HUES48 (cell line): ENCODE data around the gene RPS8.
A peak's percentile ranks its signal among the peaks of the same experiment; 100 is the strongest.
"Not testable (repeated sequence)": the region's sequence is repeated elsewhere in the genome, so short reads cannot be mapped to it uniquely, and the experiment has no call there.

ENCODE experiments used
- H3K27ac ChIP-seq: one replicate; pipeline ENCODE4 v1.7.0; 2013; ENCODE audit warnings: low read depth, low read length, inconsistent platforms
- H3K27me3 ChIP-seq: 2 replicates; pipeline ENCODE4 v1.6.1; 2013; ENCODE audit warnings: mild to moderate bottlenecking, low read length; ENCODE audit not compliant: control insufficient read depth, insufficient read depth
- H3K36me3 ChIP-seq: 2 replicates; pipeline ENCODE4 v1.6.1; 2013; ENCODE audit warnings: low read length; ENCODE audit not compliant: control insufficient read depth, insufficient read depth
- H3K4me1 ChIP-seq: 2 replicates; pipeline ENCODE4 v1.6.1; 2013; ENCODE audit warnings: mild to moderate bottlenecking, low read length; ENCODE audit not compliant: control insufficient read depth, insufficient read depth
- H3K4me3 ChIP-seq: 2 replicates; pipeline ENCODE4 v1.5.1; 2013; ENCODE audit warnings: mild to moderate bottlenecking, low read depth, low read length
- H3K9ac ChIP-seq: 2 replicates; pipeline ENCODE4 v1.6.1; 2013; ENCODE audit warnings: mild to moderate bottlenecking, low read depth, low read length, moderate library complexity
- H3K9me3 ChIP-seq: 2 replicates; pipeline ENCODE4 v1.6.1; 2013; ENCODE audit warnings: low read length; ENCODE audit not compliant: control insufficient read depth, insufficient read depth

Gene RPS8

GRCh38 chr1:44775078-44775929 is at the start of gene RPS8:
TSS of gene RPS8 (plus strand) at chr1:44775540. CDS start at chr1:44775597, 57 bp downstream.
- Histone ChIP-seq H3K4me3 (peak within 1 kb of the TSS; percentile 97), H3K27me3 (no peaks in the 10 kb centered on the region), H3K4me1 (no peaks in the 10 kb centered on the region), H3K36me3 (peaks cover 42% of the 10 kb centered on the region), H3K27ac (peak within 1 kb of the TSS; percentile 95), H3K9ac (peak within 1 kb of the TSS; percentile 99), H3K9me3 (no peaks in the 10 kb centered on the region)

- Histone ChIP-seq H3K4me1 (0 out of 2 replicates have a peak, but pooled peaks cover 2% of the 10 kb centered on the region), H3K27ac (peak within 1 kb of the TSS; percentile 100), H3K4me3 (no peak within 1 kb of the TSS)
These were observed 44.4 kb upstream of the RPS8 start, which contains the start of gene RNU5D-1 for GRCh38 chr1:44730741-44731512. TSS of gene RNU5D-1 (minus strand) at chr1:44731170.

GRCh38 chr1:44733365-44733764 is 42.0 kb upstream of the RPS8 start:
- Histone ChIP-seq H3K36me3 (no peaks in the 10 kb centered on the region), H3K9ac (no peak overlapping the region), H3K4me1 (0 out of 2 replicates have a peak, but pooled peaks cover 2% of the 10 kb centered on the region), H3K9me3 (no peaks in the 10 kb centered on the region), H3K27ac (no peak overlapping the region), H3K4me3 (no peak overlapping the region), H3K27me3 (no peaks in the 10 kb centered on the region)

More at GRCh38 chr1:44730741-44731512, 44.4 kb upstream of the RPS8 start, which contains the start of gene RNU5D-1:
- no peaks in the 10 kb centered on the region for H3K36me3 ChIP-seq
- H3K9ac ChIP-seq, result peak within 1 kb of the TSS; percentile 96
- no peaks in the 10 kb centered on the region for H3K9me3 ChIP-seq
- H3K27me3 ChIP-seq, result no peaks in the 10 kb centered on the region

- no peaks in the 10 kb centered on the region for H3K36me3 ChIP-seq
- no peak overlapping the region for H3K9ac ChIP-seq
- H3K4me3 ChIP-seq, result no peak overlapping the region
- no peaks in the 10 kb centered on the region for H3K27me3 ChIP-seq
- no peak overlapping the region for H3K27ac ChIP-seq
- H3K4me1 ChIP-seq, result 0 out of 2 replicates have a peak, but pooled peaks cover 2% of the 10 kb centered on the region
- H3K9me3 ChIP-seq, result no peaks in the 10 kb centered on the region
These were observed 41.6 kb upstream of the RPS8 start for GRCh38 chr1:44733784-44734183.

- H3K9me3 ChIP-seq, result no peaks in the 10 kb centered on the region
- peaks cover 7% of the 10 kb centered on the region; the same call in 1 of the 2 replicates for H3K4me1 ChIP-seq
- no peak overlapping the region for H3K4me3 ChIP-seq
- peaks cover 3% of the 10 kb centered on the region for H3K36me3 ChIP-seq
- no peak overlapping the region for H3K9ac ChIP-seq
- no peak overlapping the region for H3K27ac ChIP-seq
- H3K27me3 ChIP-seq, result no peaks in the 10 kb centered on the region
These were observed 39.3 kb upstream of the RPS8 start for GRCh38 chr1:44735992-44736391.

GRCh38 chr1:44738953-44739306 is 36.4 kb upstream of the RPS8 start:
- H3K9ac ChIP-seq, H3K9me3 ChIP-seq, H3K27me3 ChIP-seq, H3K4me1 ChIP-seq: not testable (repeated sequence)
- peak overlapping the region; percentile 79 for H3K4me3 ChIP-seq
- H3K36me3 ChIP-seq, result peaks cover 26% of the 10 kb centered on the region
- peak overlapping the region; percentile 70 for H3K27ac ChIP-seq

- H3K4me3 ChIP-seq, result peak within 1 kb of the TSS; percentile 79
- H3K36me3 ChIP-seq, result peaks cover 32% of the 10 kb centered on the region
- H3K27ac ChIP-seq, result peak within 1 kb of the TSS; percentile 84
- H3K27me3 ChIP-seq, result no peaks in the 10 kb centered on the region
- H3K9ac ChIP-seq, result peak within 1 kb of the TSS; percentile 76
- H3K4me1 ChIP-seq, result peaks cover 6% of the 10 kb centered on the region; the same call in 1 of the 2 replicates
- H3K9me3 ChIP-seq, result no peaks in the 10 kb centered on the region
These were observed 35.8 kb upstream of the RPS8 start, which contains the start of gene KIF2C for GRCh38 chr1:44739307-44740178. TSS of gene KIF2C (plus strand) at chr1:44739837. CDS start at chr1:44739933, 96 bp downstream.

- Histone ChIP-seq H3K9me3 (no peaks in the 10 kb centered on the region), H3K4me1 (peaks cover 6% of the 10 kb centered on the region; the same call in 1 of the 2 replicates), H3K27me3 (no peaks in the 10 kb centered on the region), H3K27ac (peak overlapping the region; percentile 84), H3K9ac (peak overlapping the region; percentile 76), H3K36me3 (peaks cover 36% of the 10 kb centered on the region), H3K4me3 (peak overlapping the region; percentile 79)
These were observed 35.1 kb upstream of the RPS8 start for GRCh38 chr1:44740179-44740617.

GRCh38 chr1:44743211-44743610 is 32.1 kb upstream of the RPS8 start:
- no peak overlapping the region for H3K27ac ChIP-seq
- H3K9ac ChIP-seq, result no peak overlapping the region
- peaks cover 61% of the 10 kb centered on the region for H3K36me3 ChIP-seq
- H3K27me3 ChIP-seq, result no peaks in the 10 kb centered on the region
- no peaks in the 10 kb centered on the region for H3K9me3 ChIP-seq
- H3K4me3 ChIP-seq, result no peak overlapping the region
- peaks cover 6% of the 10 kb centered on the region; the same call in 1 of the 2 replicates for H3K4me1 ChIP-seq

- no peak overlapping the region for H3K27ac ChIP-seq
- no peaks in the 10 kb centered on the region for H3K4me1 ChIP-seq
- no peaks in the 10 kb centered on the region for H3K27me3 ChIP-seq
- no peaks in the 10 kb centered on the region for H3K9me3 ChIP-seq
- H3K9ac ChIP-seq, result no peak overlapping the region
- H3K4me3 ChIP-seq, result no peak overlapping the region
- peaks cover 83% of the 10 kb centered on the region for H3K36me3 ChIP-seq
These were observed 27.5 kb upstream of the RPS8 start for GRCh38 chr1:44747878-44748277.
